HepG2 (cell line): ENCODE measurements around the gene TOP1. TPM values are rescaled to one million over a fixed set of nuclear protein-coding genes. Genes with fewer than 3 reads are reported as not detected.
A peak's percentile ranks its signal among the peaks of the same experiment; 100 is the strongest.

Experiments
- ATAC-seq: fragments of 200-7000 bp; cut with Tn5 transposase; 3 replicates; pipeline ENCODE4 v1.9.1; 2020; ENCODE audit warnings: mild to moderate bottlenecking, moderate library complexity
- BruUV-seq: library from RNA; stranded (reverse); fragments of 400-500 nt; replicated peaks from 2 replicates; lab custom pipeline; 2021; lab: Mats Ljungman, UMichigan
- CTCF ChIA-PET: fragments of 300-600 bp; formaldehyde crosslinking; extraction: SDS; loops from one replicate; lab custom pipeline; 2021; ENCODE audit warnings: low total read pairs, inconsistent platforms, low intra/inter-chr PET ratio; lab: Yijun Ruan, JAX
- POLR2A ChIA-PET: fragments of 350-600 bp; sonication (Branson Sonifier 250); formaldehyde crosslinking; loops from one replicate; lab custom pipeline; 2020; ENCODE audit warnings: antibody characterized with exemption, inconsistent platforms; lab: Yijun Ruan, JAX
- DNase-seq: peaks from one replicate; pipeline ENCODE4 v3.0.0-alpha.2; 2015; ENCODE audit warnings: low spot score
- FAIRE-seq: peaks from 3 replicates; lab custom pipeline; 2011; peaks lifted over from hg19 to GRCh38; lab: Jason Lieb, UNC
- H2AFZ ChIP-seq: one replicate; pipeline ENCODE4 v1.6.1; 2011; ENCODE audit warnings: low read length, inconsistent platforms
- H3K27ac ChIP-seq: fragments of 300-600 bp; 3 replicates; pipeline ENCODE4 v1.8.0; 2011; ENCODE audit warnings: mixed run types, mild to moderate bottlenecking, mixed read lengths, low read length, inconsistent platforms; ENCODE audit not compliant: insufficient read depth; ENCODE audit errors: extremely low read length
- H3K27me3 ChIP-seq, 2 experiments: fragments of 200-600 bp in 1 of 2; 2 replicates in 1 of 2; 3 replicates in 1 of 2; pipeline versions ENCODE4 v1.6.0 to v1.8.0; 2011; ENCODE audit warnings: low read length in 2 of 2, mild to moderate bottlenecking in 2 of 2, moderate library complexity in 2 of 2, inconsistent platforms in 1 of 2; ENCODE audit not compliant: insufficient read depth in 2 of 2, control insufficient read depth in 1 of 2
- H3K36me3 ChIP-seq, 2 experiments: fragments of 200-600 bp in 1 of 2; replicated peaks in 1 of 2; 2 replicates in 1 of 2; 3 replicates in 1 of 2; pipeline versions ENCODE4 v1.5.1 to v1.8.0; 2011; ENCODE audit warnings: low read length in 2 of 2, inconsistent platforms in 1 of 2; ENCODE audit not compliant: insufficient read depth in 2 of 2, control insufficient read depth in 1 of 2
- H3K4me1 ChIP-seq: 2 replicates; pipeline ENCODE4 v1.5.1; 2012; ENCODE audit warnings: low read length, inconsistent platforms; ENCODE audit not compliant: insufficient read depth
- H3K4me2 ChIP-seq: 2 replicates; pipeline ENCODE4 v1.6.0; 2011; ENCODE audit warnings: low read depth, low read length, inconsistent platforms
- H3K4me3 ChIP-seq, 3 experiments: fragments of 200-600 bp in 1 of 3; sonication (generic), shearing (Covaris generic) in 1 of 3; replicated peaks in 1 of 3; 2 replicates each; pipeline ENCODE4 v1.5.1; 2011 to 2016; ENCODE audit warnings: low read length in 3 of 3, inconsistent platforms in 2 of 3, low read depth in 2 of 3, mild to moderate bottlenecking in 2 of 3, control low read depth in 1 of 3, mixed read lengths in 1 of 3; ENCODE audit not compliant: insufficient read depth in 1 of 3
- H3K79me2 ChIP-seq: one replicate; pipeline ENCODE4 v1.6.1; 2011; ENCODE audit warnings: low read length, inconsistent platforms; ENCODE audit not compliant: insufficient read depth
- H3K9ac ChIP-seq: 2 replicates; pipeline ENCODE4 v1.6.0; 2011; ENCODE audit warnings: mild to moderate bottlenecking, low read depth, low read length, inconsistent platforms; ENCODE audit not compliant: insufficient read depth
- H3K9me3 ChIP-seq: 2 replicates; pipeline ENCODE4 v1.5.1; 2012; ENCODE audit warnings: mild to moderate bottlenecking, low read length
- H4K20me1 ChIP-seq: 2 replicates; pipeline ENCODE4 v1.6.0; 2011; ENCODE audit warnings: inconsistent platforms, mild to moderate bottlenecking, low read length, moderate library complexity; ENCODE audit not compliant: insufficient read depth
- BCL3 ChIP-seq: sonication (generic); formaldehyde crosslinking; IDR thresholded peaks from 2 replicates; pipeline ENCODE4 v1.5.1; 2020; ENCODE audit warnings: mild to moderate bottlenecking, missing genetic modification reagents, moderate library complexity
- BRF2 ChIP-seq: sonication (generic); formaldehyde crosslinking; IDR thresholded peaks from 2 replicates; pipeline ENCODE4 v1.8.1; 2022; ENCODE audit warnings: mild to moderate bottlenecking, missing genetic modification reagents
- CCAR2 ChIP-seq: fragments of 200-400 bp; formaldehyde crosslinking; optimal IDR thresholded peaks from 2 replicates; pipeline ENCODE3; 2018; ENCODE audit warnings: low read depth, mild to moderate bottlenecking, low read length, moderate library complexity
- MEIS1 ChIP-seq: sonication (generic); formaldehyde crosslinking; IDR thresholded peaks from 2 replicates; pipeline ENCODE4 v1.9.0; 2021; ENCODE audit warnings: mild to moderate bottlenecking, missing genetic modification reagents, moderate library complexity, borderline replicate concordance
- MTERF4 ChIP-seq: sonication (generic); formaldehyde crosslinking; IDR thresholded peaks from 2 replicates; pipeline ENCODE4 v1.8.0; 2023; ENCODE audit warnings: mild to moderate bottlenecking, missing genetic modification reagents
- PHF20 ChIP-seq: sonication (generic); formaldehyde crosslinking; IDR thresholded peaks from 2 replicates; pipeline ENCODE4 v1.5.0; 2020; ENCODE audit warnings: mild to moderate bottlenecking, missing genetic modification reagents
- SNAPC5 ChIP-seq: sonication (generic); formaldehyde crosslinking; IDR thresholded peaks from 2 replicates; pipeline ENCODE4 v1.8.1; 2023; ENCODE audit warnings: mild to moderate bottlenecking, missing genetic modification reagents, borderline replicate concordance
- U2AF1 ChIP-seq: fragments of 200-400 bp; formaldehyde crosslinking; optimal IDR thresholded peaks from 2 replicates; pipeline ENCODE3; 2017; ENCODE audit warnings: mild to moderate bottlenecking, low read depth, low read length
- ZNF10 ChIP-seq: sonication (generic); formaldehyde crosslinking; IDR thresholded peaks from 2 replicates; pipeline ENCODE4 v1.4.0; 2020; ENCODE audit warnings: mild to moderate bottlenecking, low read depth, missing genetic modification reagents, borderline replicate concordance
- ZNF251 ChIP-seq: sonication (generic); formaldehyde crosslinking; IDR thresholded peaks from 2 replicates; pipeline ENCODE4 v1.9.0; 2021; ENCODE audit warnings: mild to moderate bottlenecking, missing genetic modification reagents
- ZNF44 ChIP-seq: sonication (generic); formaldehyde crosslinking; IDR thresholded peaks from 2 replicates; pipeline ENCODE4 v1.5.1; 2020; ENCODE audit warnings: mild to moderate bottlenecking, missing genetic modification reagents
- ZNF629 ChIP-seq: sonication (generic); formaldehyde crosslinking; conservative IDR thresholded peaks from 2 replicates; pipeline ENCODE4 v1.5.0; 2020; ENCODE audit warnings: missing genetic modification reagents
- ZNF740 ChIP-seq: sonication (generic); formaldehyde crosslinking; IDR thresholded peaks from 2 replicates; pipeline ENCODE4 v1.4.0; 2020; ENCODE audit warnings: missing genetic modification reagents
- WGBS: methylation state at CpG from one replicate; pipeline ENCODE4 v1.1.6; 2017; ENCODE audit warnings: low lambda C conversion rate; 5-methylcytosine and 5-hydroxymethylcytosine counted together
- in situ Hi-C: cut with HindIII; loops from 2 replicates; pipeline ENCODE4 v1.10.0; 2017; ENCODE audit warnings: low pct_unique_long_range_greater_than_20kb; ENCODE audit not compliant: extremely low pct_ligation_motif_present
- intact Hi-C: fragments of 100-400 bp; cut with micrococcal nuclease; formaldehyde crosslinking; loops from one replicate; pipeline ENCODE4 v1.10.0; 2022; ENCODE audit not compliant: unreplicated experiment
- polyA plus RNA-seq, 8 experiments: library from polyadenylated mRNA; depleted of rRNA in 3 of 8; stranded (reverse) in 7 of 8; unstranded in 1 of 8; fragments of >200 nt; fragmentation: Illumina TruSeq in 4 of 8; extraction: Trizol in 4 of 8; gene quantifications; 2 replicates each; pipeline versions ENCODE4 v1.2.1 to v1.2.3, GENCODE V29; 2011 to 2016; ENCODE audit warnings: low read depth in 4 of 8, missing spikeins in 1 of 8, mixed read lengths in 1 of 8; ENCODE audit not compliant: insufficient read depth in 1 of 8
- total RNA-seq, 5 experiments: library from RNA; depleted of rRNA; stranded (reverse); fragments of >200 nt; fragmentation: Illumina TruSeq; extraction: Trizol; gene quantifications; 2 replicates each; pipeline ENCODE4 v1.2.3, GENCODE V29; 2016; ENCODE audit warnings: low read depth in 1 of 5

The TOP1 gene
- total and polyA plus RNA-seq, 2 of the 13 experiments (the other 11 are each of a cell fraction or from before 2014, with no cell fraction given): 10.2 to 19.4 TPM

- TF ChIP-seq BCL3 (CRISPR knock-in tag) (no peak), MEIS1 (0 out of 2 replicates have a peak, but pooled peaks have one; percentile 21), BRF2 (CRISPR knock-in tag) (no peak), SNAPC5 (CRISPR knock-in tag) (0 out of 2 replicates have a peak, but pooled peaks have one; percentile 88)
- TF ChIP-seq, all 625 proteins: peak for 57
These were observed 110.0 kb downstream of the TOP1 start (continued) for GRCh38 chr20:41138475-41139226.

- H3K36me3 ChIP-seq: peaks cover 7 to 8% of the 10 kb centered on the region in 2 experiments
- CTCF ChIA-PET: no interaction called here
- WGBS: 81% methylated on average over 5 of the region's 5 CpGs
- peaks cover 67% of the 10 kb centered on the region for H3K4me1 ChIP-seq
- ATAC-seq: no peak
- no TSS peak for BruUV-seq
- H3K4me2 ChIP-seq: peak overlapping the region; percentile 97
- H4K20me1 ChIP-seq: peaks cover 5% of the 10 kb centered on the region
- peaks cover 70% of the 10 kb centered on the region for H3K79me2 ChIP-seq
- no peak for FAIRE-seq
- H3K9me3 ChIP-seq: no peaks in the 10 kb centered on the region
- H3K27me3 ChIP-seq: no peaks in the 10 kb centered on the region
- POLR2A ChIA-PET: interaction anchor here (1.1 to 2.1 kb wide), 3 partner anchors 11 to 182 kb away, joined by 3 to 13 read pairs (median 4); no protein-coding TSS in a partner anchor
- DNase-seq: no peak
- in situ Hi-C loops: loop anchor here (10.0 kb wide), 1 partner anchor 195 kb away; no protein-coding TSS in a partner anchor
- peak overlapping the region; percentile 81 to 91 (median 85) for H3K4me3 ChIP-seq
- H2AFZ ChIP-seq: no peak overlapping the region
- intact Hi-C loops: loop anchor here (2.0 kb wide), 1 partner anchor 13 kb away; no protein-coding TSS in a partner anchor
- peak overlapping the region; percentile 96 for H3K9ac ChIP-seq
- peak overlapping the region; percentile 85 for H3K27ac ChIP-seq
- TF ChIP-seq ZNF629 (CRISPR knock-in tag) (peak; percentile 48), MTERF4 (CRISPR knock-in tag) (0 out of 2 replicates have a peak, but pooled peaks have one; percentile 66), CCAR2 (peak; percentile 53), PHF20 (no peak), ZNF251 (CRISPR knock-in tag) (no peak), ZNF740 (CRISPR knock-in tag) (0 out of 2 replicates have a peak, but pooled peaks have one; percentile 33), ZNF44 (CRISPR knock-in tag) (peak; percentile 33; the same call in 1 of the 2 replicates), U2AF1 (no peak), ZNF10 (CRISPR knock-in tag) (no peak)
These were observed 110.8 kb downstream of the TOP1 start for GRCh38 chr20:41139227-41140093.
